Osteoblast (primary cell): ENCODE results near the gene GFOD1. TPM values are rescaled to one million over a fixed set of nuclear protein-coding genes. Genes with fewer than 3 reads are reported as not detected.

Source experiments
- DNase-seq: peaks from one replicate; pipeline ENCODE4 v3.0.0; 2011; ENCODE audit warnings: low spot score, mixed read lengths; ENCODE audit not compliant: insufficient read length; ENCODE audit errors: missing footprints
- H2AFZ ChIP-seq: 2 replicates; pipeline ENCODE4 v1.6.0; 2011; ENCODE audit warnings: mild to moderate bottlenecking, low read length
- H3K27ac ChIP-seq: 2 replicates; pipeline ENCODE4 v1.5.1; 2011; ENCODE audit warnings: mild to moderate bottlenecking, low read depth, low read length, moderate library complexity
- H3K27me3 ChIP-seq: 2 replicates; pipeline ENCODE4 v1.6.0; 2012; ENCODE audit warnings: mild to moderate bottlenecking, control low read depth, inconsistent platforms, low read length, moderate library complexity; ENCODE audit not compliant: insufficient read depth
- H3K36me3 ChIP-seq: 2 replicates; pipeline ENCODE4 v1.5.1; 2011; ENCODE audit warnings: mild to moderate bottlenecking, low read length, control low read depth, moderate library complexity; ENCODE audit not compliant: insufficient read depth
- H3K4me1 ChIP-seq: 2 replicates; pipeline ENCODE4 v1.5.1; 2011; ENCODE audit warnings: mild to moderate bottlenecking, low read length, control low read depth, moderate library complexity; ENCODE audit not compliant: insufficient read depth
- H3K4me2 ChIP-seq: 2 replicates; pipeline ENCODE4 v1.6.0; 2011; ENCODE audit warnings: mild to moderate bottlenecking, low read length; ENCODE audit not compliant: insufficient read depth
- H3K4me3 ChIP-seq: fragments of 200-600 bp; sonication (generic); 3 replicates; pipeline ENCODE4 v1.5.1; 2012; ENCODE audit warnings: mild to moderate bottlenecking, low read length, inconsistent platforms; ENCODE audit not compliant: insufficient read depth
- H3K79me2 ChIP-seq: 2 replicates; pipeline ENCODE4 v1.6.0; 2012; ENCODE audit warnings: mild to moderate bottlenecking, low read length, control low read depth, inconsistent platforms; ENCODE audit not compliant: insufficient read depth
- H3K9me3 ChIP-seq: 2 replicates; pipeline ENCODE4 v1.5.1; 2011; ENCODE audit warnings: low read depth, low read length, control low read depth
- H4K20me1 ChIP-seq: 2 replicates; pipeline ENCODE4 v1.6.0; 2012; ENCODE audit warnings: mild to moderate bottlenecking, low read length, control low read depth; ENCODE audit not compliant: insufficient read depth
- CTCF ChIP-seq: IDR thresholded peaks from 2 replicates; pipeline ENCODE4 v1.5.1; 2011; ENCODE audit warnings: mild to moderate bottlenecking, low read depth, low read length, moderate library complexity; ENCODE audit errors: extremely low read depth
- total RNA-seq: library from RNA; depleted of rRNA; stranded (reverse); fragments of >200 nt; gene quantifications from 2 replicates; pipeline ENCODE4 v1.2.3, GENCODE V29; 2012

Gene GFOD1
- total RNA-seq, 1 donor: 3.6 TPM

GRCh38 chr6:13336553-13336952 lies 150.8 kb downstream of the GFOD1 start:
- peak; percentile 84 for DNase-seq
- H3K9me3 ChIP-seq: no peaks in the 10 kb centered on the region
- H3K36me3 ChIP-seq: no peaks in the 10 kb centered on the region
- no peak overlapping the region for H3K4me3 ChIP-seq
- H3K4me2 ChIP-seq: peak overlapping the region; percentile 22
- H3K27me3 ChIP-seq: peaks cover 3% of the 10 kb centered on the region
- H4K20me1 ChIP-seq: no peaks in the 10 kb centered on the region
- H2AFZ ChIP-seq: peak overlapping the region; percentile 65
- TF ChIP-seq CTCF: peak; percentile 88
- no peaks in the 10 kb centered on the region for H3K4me1 ChIP-seq
- no peak overlapping the region for H3K27ac ChIP-seq
- no peaks in the 10 kb centered on the region for H3K79me2 ChIP-seq

DNA sequence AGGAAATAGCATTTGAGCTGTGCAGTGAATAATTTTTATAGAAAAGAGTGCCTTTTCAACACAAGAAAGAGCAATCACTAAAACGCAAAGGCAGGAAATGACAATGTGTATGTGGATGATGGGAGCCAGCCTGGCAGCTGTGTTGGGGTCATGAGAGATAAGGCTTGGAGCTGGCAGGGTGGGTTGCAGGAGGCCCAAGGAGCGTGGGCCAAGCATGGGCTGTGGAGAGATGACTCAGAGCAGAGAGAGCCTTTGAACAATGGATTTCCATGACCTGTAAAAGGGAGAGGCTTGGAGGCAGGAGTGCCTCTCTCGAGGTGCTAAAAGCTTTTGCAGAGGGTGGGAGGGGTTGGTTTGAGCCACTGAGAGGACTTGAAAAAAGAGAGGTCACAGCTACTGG lies 152.4 kb downstream of the GFOD1 start:
- Histone ChIP-seq H3K4me2 (no peak overlapping the region), H3K9me3 (no peaks in the 10 kb centered on the region), H3K79me2 (no peaks in the 10 kb centered on the region), H3K27ac (no peak overlapping the region), H3K27me3 (peaks cover 1% of the 10 kb centered on the region), H3K4me1 (no peaks in the 10 kb centered on the region), H3K4me3 (no peak overlapping the region), H3K36me3 (no peaks in the 10 kb centered on the region), H4K20me1 (no peaks in the 10 kb centered on the region), H2AFZ (no peak overlapping the region)
- no peak for TF ChIP-seq CTCF
- DNase-seq: no peak

DNA sequence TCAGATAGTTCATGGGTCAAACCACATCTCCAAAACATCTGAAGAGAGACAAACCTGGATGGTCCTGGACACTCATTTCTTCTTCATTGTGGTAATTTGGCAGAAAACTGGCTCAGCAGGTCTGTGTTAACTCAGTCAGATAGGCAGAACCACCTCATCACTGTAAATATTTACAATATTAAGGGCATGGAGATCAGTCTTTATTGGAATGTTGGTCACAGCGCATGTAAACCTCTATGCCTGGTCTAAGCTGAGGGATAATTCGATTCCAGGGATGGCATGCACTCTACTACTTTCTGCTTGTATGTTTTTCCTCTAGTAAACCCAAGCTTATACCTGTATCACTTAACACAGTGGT lies 155.1 kb downstream of the GFOD1 start:
- Histone ChIP-seq H3K27ac (no peak overlapping the region), H4K20me1 (no peaks in the 10 kb centered on the region), H3K79me2 (peaks cover 9% of the 10 kb centered on the region), H3K9me3 (no peaks in the 10 kb centered on the region), H3K27me3 (no peaks in the 10 kb centered on the region), H3K4me1 (peaks cover 9% of the 10 kb centered on the region), H2AFZ (no peak overlapping the region), H3K4me2 (no peak overlapping the region), H3K4me3 (no peak overlapping the region), H3K36me3 (no peaks in the 10 kb centered on the region)
- DNase-seq: no peak
- TF ChIP-seq CTCF: no peak

DNA sequence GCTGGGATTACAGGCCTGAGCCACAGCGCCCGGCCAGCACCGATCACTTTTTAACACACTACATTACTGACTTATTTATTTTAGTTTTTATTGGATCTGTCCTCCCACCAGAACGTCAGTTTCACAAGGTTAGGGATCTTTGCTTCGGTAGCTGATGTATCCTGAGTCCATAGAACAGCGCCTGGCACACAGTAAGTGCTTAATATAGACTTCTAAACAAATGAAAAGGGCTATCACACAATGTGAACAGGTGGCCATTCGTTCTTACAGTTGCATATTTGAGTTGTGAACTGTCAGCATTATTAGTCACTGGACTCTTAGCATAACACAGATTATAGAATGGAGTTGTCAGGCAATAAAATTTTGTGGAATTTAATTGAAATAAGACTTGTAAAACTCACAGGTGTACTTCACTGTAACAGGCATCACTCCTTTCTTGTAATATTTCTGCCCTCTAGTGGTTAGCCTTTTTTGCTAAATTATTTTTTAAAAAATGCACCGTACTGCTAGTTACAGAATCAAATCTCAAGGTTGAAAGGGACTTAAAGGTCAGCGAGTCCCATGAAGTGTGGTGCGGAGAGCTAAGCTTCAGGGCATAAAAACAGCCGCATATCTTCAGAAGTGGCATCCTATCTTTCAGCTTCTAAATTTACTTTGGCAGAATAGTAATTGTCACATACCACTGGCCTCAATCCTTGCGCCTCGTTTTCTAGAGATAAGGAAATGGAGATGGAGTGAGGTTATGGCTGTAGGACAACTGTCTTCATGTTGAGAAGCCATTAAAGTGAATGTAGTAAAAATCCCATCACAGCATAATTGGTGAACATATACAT lies 155.7 kb downstream of the GFOD1 start:
- TF ChIP-seq CTCF: peak; percentile 62
- H3K4me3 ChIP-seq: no peak overlapping the region
- no peak for DNase-seq
- H2AFZ ChIP-seq: no peak overlapping the region
- no peak overlapping the region for H3K4me2 ChIP-seq
- H3K36me3 ChIP-seq: no peaks in the 10 kb centered on the region
- no peaks in the 10 kb centered on the region for H3K27me3 ChIP-seq
- H4K20me1 ChIP-seq: no peaks in the 10 kb centered on the region
- H3K79me2 ChIP-seq: peaks cover 14% of the 10 kb centered on the region
- no peak overlapping the region for H3K27ac ChIP-seq
- no peaks in the 10 kb centered on the region for H3K9me3 ChIP-seq
- peaks cover 12% of the 10 kb centered on the region for H3K4me1 ChIP-seq
